Measurements from ENCODE around the gene KAT5. TPM values are rescaled to one million over a fixed set of nuclear protein-coding genes. Genes with fewer than 3 reads are reported as not detected.

KAT5 gene
- total RNA-seq, 4 donors from 2014 or later = 40.0 to 69.4 (median 50.0) TPM

- intact Hi-C loops (cut with DNase I; ENCODE audit: low total_unique reads) = loop anchor here (2.0 to 5.0 kb wide), 2 partner anchors 67 to 96 kb away; partner anchors contain the start of genes AP5B1 and PCNX3
- Histone ChIP-seq H3K4me3 (peak overlapping the region in 3 of 4 donors; percentile 73 to 97 (median 77)), H3K27ac (peak overlapping the region; percentile 96 to 100 (median 99))
Measured at GRCh38 chr11:65713212-65713969, 1.3 kb downstream of the KAT5 start.

GRCh38 chr11:65714433-65714832, 2.4 kb downstream of the KAT5 start:
- Histone ChIP-seq H3K4me3 (no peak overlapping the region), H3K9me3 (no peaks in the 10 kb centered on the region), H3K4me1 (peaks cover 25 to 28% of the 10 kb centered on the region in 2 donors), H3K27ac (no peak overlapping the region), H3K36me3 (peaks cover 0 to 64% of the 10 kb centered on the region in 2 donors), H3K27me3 (no peaks in the 10 kb centered on the region)
- intact Hi-C loops (cut with DNase I; ENCODE audit: low total_unique reads) (loop anchor here (5.0 kb wide), 1 partner anchor 97 kb away; the partner anchor contains the start of gene PCNX3), in situ Hi-C loops (cut with MboI; ENCODE audit: low sequenced_read_pairs in 4 of 4) (loop anchor here (5.0 to 25.0 kb wide), 4 partner anchors 103 to 280 kb away; no protein-coding TSS in a partner anchor)
- no peak for TF ChIP-seq POLR2A (IDR thresholded peaks at IDR 0.05)
- no peak for TF ChIP-seq CTCF (IDR thresholded peaks at IDR 0.05 in 4 of 5, conservative IDR thresholded peaks at IDR 0.05 in 1 of 5)
- no peak for DNase-seq
- ATAC-seq = no peak

More at GRCh38 chr11:65713212-65713969, 1.3 kb downstream of the KAT5 start:
- in situ Hi-C loops (cut with MboI; ENCODE audit: low sequenced_read_pairs in 4 of 4) = loop anchor here (5.0 to 25.0 kb wide), 4 partner anchors 104 to 281 kb away; no protein-coding TSS in a partner anchor
- H3K36me3 ChIP-seq = peaks cover 0 to 54% of the 10 kb centered on the region in 2 donors
- ATAC-seq = no peak
- peaks cover 15 to 18% of the 10 kb centered on the region in 2 donors for H3K4me1 ChIP-seq
- no peak for TF ChIP-seq POLR2A (IDR thresholded peaks at IDR 0.05)
- no peak for TF ChIP-seq CTCF (IDR thresholded peaks at IDR 0.05 in 4 of 5, conservative IDR thresholded peaks at IDR 0.05 in 1 of 5)
- DNase-seq = no peak
- H3K27me3 ChIP-seq = no peaks in the 10 kb centered on the region
- H3K9me3 ChIP-seq = no peaks in the 10 kb centered on the region

- peaks cover 0 to 67% of the 10 kb centered on the region in 2 donors for H3K36me3 ChIP-seq
- intact Hi-C loops (cut with DNase I; ENCODE audit: low total_unique reads) (no loop called here), in situ Hi-C loops (cut with MboI; ENCODE audit: low sequenced_read_pairs in 4 of 4) (loop anchor here (10.0 to 25.0 kb wide), 2 partner anchors 271 to 278 kb away; no protein-coding TSS in a partner anchor)
- H3K27ac ChIP-seq = no peak overlapping the region
- H3K9me3 ChIP-seq = no peaks in the 10 kb centered on the region
- no peaks in the 10 kb centered on the region for H3K27me3 ChIP-seq
- no peak for DNase-seq
- no peak for TF ChIP-seq POLR2A (IDR thresholded peaks at IDR 0.05)
- no peak for TF ChIP-seq CTCF (IDR thresholded peaks at IDR 0.05 in 4 of 5, conservative IDR thresholded peaks at IDR 0.05 in 1 of 5)
- no peak overlapping the region for H3K4me3 ChIP-seq
- ATAC-seq = no peak
- peaks cover 25 to 32% of the 10 kb centered on the region in 2 donors for H3K4me1 ChIP-seq
Measured at GRCh38 chr11:65716302-65716701, 4.2 kb downstream of the KAT5 start.

GRCh38 chr11:65716774-65717405, 4.8 kb downstream of the KAT5 start:
- H3K9me3 ChIP-seq = no peaks in the 10 kb centered on the region
- no peak overlapping the region for H3K27ac ChIP-seq
- no peaks in the 10 kb centered on the region for H3K27me3 ChIP-seq
- TF ChIP-seq CTCF (IDR thresholded peaks at IDR 0.05 in 4 of 5, conservative IDR thresholded peaks at IDR 0.05 in 1 of 5) = no peak
- intact Hi-C loops (cut with DNase I; ENCODE audit: low total_unique reads) (no loop called here), in situ Hi-C loops (cut with MboI; ENCODE audit: low sequenced_read_pairs in 4 of 4) (loop anchor here (10.0 to 25.0 kb wide), 2 partner anchors 270 to 278 kb away; no protein-coding TSS in a partner anchor)
- peaks cover 0 to 67% of the 10 kb centered on the region in 2 donors for H3K36me3 ChIP-seq
- H3K4me3 ChIP-seq = no peak overlapping the region
- peaks cover 25 to 29% of the 10 kb centered on the region in 2 donors for H3K4me1 ChIP-seq
- no peak for ATAC-seq
- no peak for DNase-seq
